Karpas-422 (cell line): ENCODE measurements around the gene SLC38A2. TPM values are rescaled to one million over a fixed set of nuclear protein-coding genes. Genes with fewer than 3 reads are reported as not detected.

Experiments
- DNase-seq: peaks from one replicate; pipeline ENCODE4 v3.0.0-alpha.2; 2015
- H2AFZ ChIP-seq: fragments of 200-600 bp; sonication (generic); 2 replicates; pipeline ENCODE4 v1.6.1; 2014; ENCODE audit warnings: antibody characterized with exemption, low read length, mixed read lengths
- H3K27ac ChIP-seq: fragments of 200-600 bp; sonication (generic); 2 replicates; pipeline ENCODE4 v1.5.1; 2014; ENCODE audit warnings: mild to moderate bottlenecking, low read length, moderate library complexity
- H3K27me3 ChIP-seq: fragments of 200-600 bp; sonication (generic); 2 replicates; pipeline ENCODE4 v1.6.1; 2014; ENCODE audit warnings: low read length, mixed read lengths
- H3K36me3 ChIP-seq: fragments of 200-600 bp; sonication (generic); 2 replicates; pipeline ENCODE4 v1.6.1; 2014; ENCODE audit warnings: low read length, mixed read lengths; ENCODE audit not compliant: insufficient read depth
- H3K4me1 ChIP-seq: fragments of 200-600 bp; sonication (generic); 2 replicates; pipeline ENCODE4 v1.6.1; 2014; ENCODE audit warnings: mild to moderate bottlenecking, low read length, mixed read lengths
- H3K4me2 ChIP-seq: fragments of 200-600 bp; sonication (generic); 2 replicates; pipeline ENCODE4 v1.6.1; 2014; ENCODE audit warnings: low read length, low read depth, mild to moderate bottlenecking; ENCODE audit not compliant: poor library complexity, severe bottlenecking
- H3K4me3 ChIP-seq: fragments of 200-600 bp; sonication (generic); 2 replicates; pipeline ENCODE4 v1.5.1; 2014; ENCODE audit warnings: mild to moderate bottlenecking, antibody characterized with exemption, low read length, mixed read lengths
- H3K79me2 ChIP-seq: fragments of 200-600 bp; sonication (generic); 2 replicates; pipeline ENCODE4 v1.6.1; 2014; ENCODE audit warnings: mild to moderate bottlenecking, low read length, mixed read lengths
- H3K9ac ChIP-seq: fragments of 200-600 bp; sonication (generic); 2 replicates; pipeline ENCODE4 v1.6.0; 2014; ENCODE audit warnings: low read length
- H3K9me2 ChIP-seq: fragments of 200-600 bp; sonication (generic), shearing (Covaris generic); replicated peaks from 2 replicates; pipeline ENCODE4 v1.6.0; 2014; ENCODE audit warnings: mild to moderate bottlenecking, low read length, moderate library complexity; ENCODE audit not compliant: insufficient read depth
- H3K9me3 ChIP-seq: fragments of 300-700, 200-600 bp; sonication (generic); 2 replicates; pipeline ENCODE4 v1.6.1; 2014; ENCODE audit warnings: low read length, mixed read lengths
- H4K20me1 ChIP-seq: fragments of 200-600 bp; sonication (generic); 2 replicates; pipeline ENCODE4 v1.6.1; 2014; ENCODE audit warnings: mild to moderate bottlenecking, antibody characterized with exemption, low read length, low read depth; ENCODE audit not compliant: insufficient read depth
- total RNA-seq: library from RNA; depleted of rRNA; stranded (reverse); fragments of >200 nt; shearing (Covaris generic); gene quantifications from 2 replicates; pipeline ENCODE4 v1.2.3, GENCODE V29; 2014; ENCODE audit warnings: low replicate concordance

The SLC38A2 gene
- total RNA-seq, 1 experiment from 2014 or later, result 160 TPM

DNA sequence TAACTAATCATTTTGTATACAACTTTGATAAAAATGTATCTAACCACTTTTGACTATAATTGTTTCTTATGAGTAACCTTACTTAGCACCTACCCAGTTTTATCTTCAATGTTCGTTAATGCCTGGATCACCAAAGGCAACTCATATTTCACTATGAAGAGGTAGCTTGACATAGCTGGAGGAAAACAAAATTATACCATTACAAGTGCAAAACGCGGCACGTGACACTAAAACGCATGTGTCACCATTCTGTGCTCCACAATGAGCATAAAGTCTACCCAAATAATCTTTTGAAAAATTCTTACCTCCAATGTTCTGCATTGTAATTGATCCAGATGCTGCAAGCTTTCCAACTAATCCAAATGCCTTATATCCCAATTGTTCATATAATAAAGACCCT is 5.8 kb downstream of the SLC38A2 start:
- no peaks in the 10 kb centered on the region for H3K9me2 ChIP-seq
- H3K9ac ChIP-seq, result no peak overlapping the region
- H3K79me2 ChIP-seq, result peaks cover 19% of the 10 kb centered on the region
- no peak overlapping the region for H3K4me2 ChIP-seq
- no peaks in the 10 kb centered on the region for H3K27me3 ChIP-seq
- no peak overlapping the region for H3K27ac ChIP-seq
- peaks cover 9% of the 10 kb centered on the region for H3K4me1 ChIP-seq
- H3K9me3 ChIP-seq, result no peaks in the 10 kb centered on the region
- peaks cover 23% of the 10 kb centered on the region; the same call in 1 of the 2 replicates for H4K20me1 ChIP-seq
- H3K4me3 ChIP-seq, result no peak overlapping the region
- H2AFZ ChIP-seq, result no peak overlapping the region
- no peak for DNase-seq
- H3K36me3 ChIP-seq, result peaks cover 91% of the 10 kb centered on the region

DNA sequence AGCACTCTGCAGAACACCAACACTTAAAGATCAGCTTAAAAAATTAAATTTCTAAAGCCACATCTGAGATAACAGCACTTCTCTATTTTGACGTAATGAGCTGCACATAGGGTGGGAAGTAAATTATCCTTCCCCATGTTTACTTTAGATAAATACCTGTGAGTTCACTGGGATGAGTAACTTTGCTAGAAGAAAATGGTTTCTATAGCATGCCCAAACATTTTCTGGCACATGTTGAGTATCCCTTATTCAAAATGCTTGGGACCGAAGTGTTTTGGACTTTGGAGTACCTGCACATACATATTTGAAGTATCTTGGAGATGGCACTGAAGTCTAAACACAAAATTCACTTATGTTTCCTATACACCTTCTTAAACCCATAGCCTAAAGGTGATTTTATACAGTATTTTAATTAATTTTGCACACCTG is 6.6 kb downstream of the SLC38A2 start:
- Histone ChIP-seq H3K27ac (no peak overlapping the region), H3K4me2 (no peak overlapping the region)

DNA sequence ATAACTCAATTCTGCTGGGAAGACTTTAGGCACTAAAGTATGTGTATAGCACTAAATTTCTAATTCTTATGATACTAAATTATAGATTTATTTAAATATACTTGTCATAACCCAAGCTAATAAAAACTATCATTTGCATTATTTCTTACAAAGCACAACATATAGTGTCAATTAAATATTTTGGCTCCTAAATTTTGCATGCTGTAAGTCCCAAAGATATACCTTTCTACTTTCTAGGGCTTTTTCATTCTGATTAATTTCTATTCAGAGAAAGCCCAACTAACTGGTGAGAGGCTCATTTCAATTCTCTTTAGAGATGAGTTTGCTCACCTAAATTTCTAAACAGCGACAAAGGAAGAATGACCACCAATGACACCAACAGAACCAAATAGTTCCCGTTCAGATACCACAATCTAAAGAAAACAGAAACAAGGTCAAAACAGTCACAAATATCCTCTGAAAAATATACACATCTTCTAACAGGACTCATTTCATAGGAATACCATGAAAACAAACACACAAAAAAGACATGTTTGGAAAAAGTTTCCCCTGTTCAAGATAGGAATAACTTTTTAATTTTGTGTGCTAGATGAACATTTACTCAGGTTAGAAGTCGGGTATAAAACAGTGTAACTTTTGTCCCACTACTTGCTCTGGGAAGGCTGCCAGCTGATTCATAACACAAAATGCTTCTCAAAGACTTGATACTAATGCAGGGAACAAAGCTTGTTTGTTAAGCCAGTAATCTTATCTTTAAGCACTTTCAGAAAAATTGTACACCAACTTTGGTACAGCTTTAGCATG is 7.6 kb downstream of the SLC38A2 start:
- DNase-seq, result no peak
- Histone ChIP-seq H3K27ac (no peak overlapping the region), H3K9ac (no peak overlapping the region), H3K9me3 (no peaks in the 10 kb centered on the region), H3K4me3 (no peak overlapping the region), H3K4me1 (no peaks in the 10 kb centered on the region; the same call in 1 of the 2 replicates), H4K20me1 (peaks cover 12% of the 10 kb centered on the region; the same call in 1 of the 2 replicates), H3K4me2 (no peak overlapping the region), H3K79me2 (peaks cover 2% of the 10 kb centered on the region), H3K9me2 (no peaks in the 10 kb centered on the region), H3K27me3 (no peaks in the 10 kb centered on the region), H2AFZ (no peak overlapping the region), H3K36me3 (peaks cover 98% of the 10 kb centered on the region)

More for the DNA sequence above, 6.6 kb downstream of the SLC38A2 start:
- Histone ChIP-seq H3K9me3 (no peaks in the 10 kb centered on the region), H2AFZ (no peak overlapping the region), H3K36me3 (peaks cover 98% of the 10 kb centered on the region), H3K79me2 (peaks cover 12% of the 10 kb centered on the region), H3K9ac (no peak overlapping the region), H4K20me1 (peaks cover 22% of the 10 kb centered on the region; the same call in 1 of the 2 replicates), H3K27me3 (no peaks in the 10 kb centered on the region), H3K4me3 (no peak overlapping the region), H3K4me1 (peaks cover 8% of the 10 kb centered on the region), H3K9me2 (no peaks in the 10 kb centered on the region)
- no peak for DNase-seq

DNA sequence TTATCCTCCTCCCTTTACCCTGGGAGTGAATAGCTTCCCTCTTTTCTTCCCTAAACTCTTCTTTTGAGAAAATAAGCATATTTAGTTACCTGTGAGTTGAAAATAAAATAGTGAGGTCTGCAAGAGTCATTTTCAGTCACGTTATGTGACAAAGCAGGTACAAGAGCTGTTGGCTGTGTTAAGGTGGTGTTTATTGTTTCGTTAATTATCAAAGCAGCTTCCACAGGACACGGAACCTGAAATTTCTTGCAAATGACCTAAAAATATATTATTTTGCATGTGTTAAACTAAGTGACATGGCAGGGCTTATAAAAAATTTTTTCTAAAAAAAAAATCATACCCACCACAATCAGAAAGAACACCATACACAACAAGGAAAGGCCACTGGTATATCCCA is 8.3 kb downstream of the SLC38A2 start:
- Histone ChIP-seq H3K9ac (no peak overlapping the region), H3K9me3 (no peaks in the 10 kb centered on the region), H3K27ac (no peak overlapping the region), H4K20me1 (peaks cover 5% of the 10 kb centered on the region; the same call in 1 of the 2 replicates), H3K36me3 (peaks cover 98% of the 10 kb centered on the region), H3K4me2 (no peak overlapping the region), H2AFZ (no peak overlapping the region), H3K4me3 (no peak overlapping the region), H3K27me3 (no peaks in the 10 kb centered on the region), H3K4me1 (no peaks in the 10 kb centered on the region), H3K79me2 (no peaks in the 10 kb centered on the region), H3K9me2 (no peaks in the 10 kb centered on the region)
- no peak for DNase-seq

DNA sequence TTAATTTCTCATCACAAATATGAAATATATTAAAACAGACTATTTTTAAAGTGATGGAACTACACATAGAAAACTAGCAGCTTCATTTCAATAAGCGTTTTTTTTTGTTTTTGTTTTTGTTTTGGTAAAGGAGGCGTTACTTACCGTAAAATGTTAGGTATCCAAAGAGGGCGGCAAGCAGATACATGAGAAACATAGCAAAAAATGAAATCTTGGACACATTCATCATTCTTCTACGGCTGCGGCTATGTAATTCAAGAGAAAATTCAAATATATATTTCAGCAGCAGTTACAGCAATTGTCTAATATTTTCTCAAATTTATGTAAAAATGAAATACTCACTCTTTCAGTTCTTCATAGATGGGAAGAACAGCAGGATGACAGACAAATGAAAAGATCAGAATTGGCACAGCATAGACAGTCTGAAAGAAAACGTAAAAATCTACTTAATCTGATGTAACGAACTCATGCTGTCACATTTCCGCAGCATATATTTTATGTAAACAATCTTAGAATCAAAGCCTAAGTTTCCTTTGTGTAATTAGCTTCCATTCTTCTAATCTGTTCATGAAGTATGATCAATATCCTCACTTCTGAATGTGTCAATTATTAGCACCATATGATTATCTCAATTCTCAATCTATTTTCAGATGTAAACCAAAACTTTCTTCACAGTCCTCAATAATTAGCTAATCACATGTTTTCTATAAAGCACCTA is 8.8 kb downstream of the SLC38A2 start:
- Histone ChIP-seq H3K9me3 (no peaks in the 10 kb centered on the region), H4K20me1 (0 out of 2 replicates have a peak, but pooled peaks cover 3% of the 10 kb centered on the region), H3K9ac (no peak overlapping the region), H3K27me3 (no peaks in the 10 kb centered on the region), H3K4me2 (no peak overlapping the region), H3K4me3 (no peak overlapping the region), H3K79me2 (no peaks in the 10 kb centered on the region), H2AFZ (no peak overlapping the region), H3K27ac (no peak overlapping the region), H3K9me2 (no peaks in the 10 kb centered on the region), H3K36me3 (peaks cover 95% of the 10 kb centered on the region), H3K4me1 (no peaks in the 10 kb centered on the region)
- DNase-seq, result no peak

DNA sequence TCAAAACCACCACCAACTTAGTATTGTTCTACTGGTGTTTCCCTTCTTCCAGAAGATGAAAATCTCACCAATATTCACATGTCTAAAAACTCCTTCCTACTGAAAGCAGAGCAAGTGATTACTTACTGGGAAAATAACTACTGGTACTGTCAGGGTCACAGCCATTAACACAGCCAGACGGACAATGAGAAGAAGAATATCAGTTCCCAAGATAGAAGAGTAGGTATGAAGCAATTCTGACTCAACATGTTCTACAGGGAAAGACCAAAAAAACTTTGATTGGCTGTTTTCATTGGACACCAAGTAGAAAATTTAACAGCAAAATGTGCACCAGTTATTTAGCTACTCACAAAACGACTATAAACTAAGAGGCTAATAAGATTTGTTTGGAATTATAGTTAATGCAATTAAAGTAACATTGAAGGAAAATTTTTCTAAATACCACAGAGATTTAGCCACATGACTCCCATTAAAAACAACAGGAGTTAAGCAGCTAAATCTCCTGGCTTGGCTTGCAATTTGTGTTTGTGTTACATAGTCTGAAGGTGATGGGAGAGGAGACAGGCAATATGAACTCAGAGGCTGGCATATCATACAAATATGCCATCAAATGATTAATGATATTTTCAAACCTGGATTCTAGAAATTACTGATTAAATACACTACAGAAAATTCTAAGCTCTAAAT is 9.5 kb downstream of the SLC38A2 start:
- no peak overlapping the region for H3K4me2 ChIP-seq
- 0 out of 2 replicates have a peak, but pooled peaks cover 3% of the 10 kb centered on the region for H4K20me1 ChIP-seq
- peaks cover 88% of the 10 kb centered on the region for H3K36me3 ChIP-seq
- no peak for DNase-seq
- no peak overlapping the region for H2AFZ ChIP-seq
- H3K27me3 ChIP-seq, result no peaks in the 10 kb centered on the region
- no peaks in the 10 kb centered on the region for H3K9me3 ChIP-seq
- no peak overlapping the region for H3K9ac ChIP-seq
- H3K4me1 ChIP-seq, result no peaks in the 10 kb centered on the region
- no peak overlapping the region for H3K27ac ChIP-seq
- H3K79me2 ChIP-seq, result no peaks in the 10 kb centered on the region
- H3K9me2 ChIP-seq, result no peaks in the 10 kb centered on the region
- H3K4me3 ChIP-seq, result no peak overlapping the region

DNA sequence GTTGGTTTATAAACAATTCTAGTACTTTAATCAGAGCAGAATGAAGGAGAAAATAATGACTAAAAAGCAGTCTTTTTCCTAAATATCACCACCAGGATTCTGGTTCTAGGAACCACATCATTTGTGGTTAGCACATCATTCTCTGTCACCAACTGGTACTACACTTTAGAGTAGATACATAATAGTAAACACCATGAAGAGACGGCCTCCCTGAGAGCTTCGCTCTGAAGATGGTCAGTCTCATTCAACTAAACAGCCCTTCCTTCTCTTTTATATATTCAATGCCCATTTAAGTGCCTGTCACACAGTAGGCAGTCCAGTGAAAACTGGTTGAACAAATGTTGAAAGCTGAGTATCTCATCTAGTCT is 10.9 kb downstream of the SLC38A2 start:
- no peak overlapping the region for H3K9ac ChIP-seq
- no peak for DNase-seq
- no peaks in the 10 kb centered on the region for H3K4me1 ChIP-seq
- no peak overlapping the region for H3K4me3 ChIP-seq
- no peak overlapping the region for H3K27ac ChIP-seq
- H3K36me3 ChIP-seq, result peaks cover 74% of the 10 kb centered on the region
- H4K20me1 ChIP-seq, result 0 out of 2 replicates have a peak, but pooled peaks cover 3% of the 10 kb centered on the region
- H3K4me2 ChIP-seq, result no peak overlapping the region
- H3K9me3 ChIP-seq, result no peaks in the 10 kb centered on the region
- H3K79me2 ChIP-seq, result no peaks in the 10 kb centered on the region
- H2AFZ ChIP-seq, result no peak overlapping the region
- no peaks in the 10 kb centered on the region for H3K9me2 ChIP-seq
- no peaks in the 10 kb centered on the region for H3K27me3 ChIP-seq
